Gastrocnemius medialis (tissue), 4 donors: ENCODE results near the gene KLHL25.

Experiments
- POLR2A ChIP-seq, 2 donors: fragments of 450-650 bp; IDR thresholded peaks; one replicate each; pipeline ENCODE4 v1.6.1; 2017; ENCODE audit warnings: antibody characterized with exemption in 2 of 2, mild to moderate bottlenecking in 2 of 2, moderate library complexity in 2 of 2
- TF ChIP-seq, protein P1 (sequence below), 5 experiments: fragments of 450-650 bp in 3 of 5; fragments of 200-600 bp in 2 of 5; sonication (generic) in 2 of 5; IDR thresholded peaks in 4 of 5; conservative IDR thresholded peaks in 1 of 5; 1 replicate in 4 of 5; 2 replicates in 1 of 5; pipeline ENCODE4 v1.5.1; 2016 to 2019; ENCODE audit warnings: antibody characterized with exemption in 5 of 5, mild to moderate bottlenecking in 3 of 5, moderate library complexity in 3 of 5

DNA sequence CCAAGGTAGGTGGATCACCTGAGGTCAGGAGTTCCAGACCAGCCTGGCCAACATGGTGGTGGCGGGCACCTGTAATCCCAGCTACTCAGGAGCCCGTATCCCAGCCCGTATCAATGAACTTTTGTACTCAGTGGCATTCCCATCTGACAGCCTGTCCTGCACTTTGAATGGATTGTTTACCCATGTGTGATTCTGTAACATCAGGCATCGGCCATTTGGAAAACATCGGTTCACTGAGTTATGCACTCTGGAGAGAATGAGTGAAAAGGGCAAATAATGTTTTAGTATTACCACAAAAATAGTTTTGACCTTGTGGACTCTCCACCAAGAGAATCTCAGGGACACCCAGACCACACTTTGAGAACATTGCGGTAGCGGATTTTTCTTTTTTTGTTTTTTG lies 13.6 kb downstream of the KLHL25 start:
- TF ChIP-seq, protein P1, sequence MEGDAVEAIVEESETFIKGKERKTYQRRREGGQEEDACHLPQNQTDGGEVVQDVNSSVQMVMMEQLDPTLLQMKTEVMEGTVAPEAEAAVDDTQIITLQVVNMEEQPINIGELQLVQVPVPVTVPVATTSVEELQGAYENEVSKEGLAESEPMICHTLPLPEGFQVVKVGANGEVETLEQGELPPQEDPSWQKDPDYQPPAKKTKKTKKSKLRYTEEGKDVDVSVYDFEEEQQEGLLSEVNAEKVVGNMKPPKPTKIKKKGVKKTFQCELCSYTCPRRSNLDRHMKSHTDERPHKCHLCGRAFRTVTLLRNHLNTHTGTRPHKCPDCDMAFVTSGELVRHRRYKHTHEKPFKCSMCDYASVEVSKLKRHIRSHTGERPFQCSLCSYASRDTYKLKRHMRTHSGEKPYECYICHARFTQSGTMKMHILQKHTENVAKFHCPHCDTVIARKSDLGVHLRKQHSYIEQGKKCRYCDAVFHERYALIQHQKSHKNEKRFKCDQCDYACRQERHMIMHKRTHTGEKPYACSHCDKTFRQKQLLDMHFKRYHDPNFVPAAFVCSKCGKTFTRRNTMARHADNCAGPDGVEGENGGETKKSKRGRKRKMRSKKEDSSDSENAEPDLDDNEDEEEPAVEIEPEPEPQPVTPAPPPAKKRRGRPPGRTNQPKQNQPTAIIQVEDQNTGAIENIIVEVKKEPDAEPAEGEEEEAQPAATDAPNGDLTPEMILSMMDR (IDR thresholded peaks at IDR 0.05 in 4 of 5, conservative IDR thresholded peaks at IDR 0.05 in 1 of 5), result no peak
- TF ChIP-seq POLR2A (IDR thresholded peaks at IDR 0.05), result no peak
